ENCODE data around the gene MEIOSIN. TPM values are rescaled to one million over a fixed set of nuclear protein-coding genes. Genes with fewer than 3 reads are reported as not detected.

MEIOSIN gene
- total RNA-seq, 1 donor from 2014 or later = not detected

DNA sequence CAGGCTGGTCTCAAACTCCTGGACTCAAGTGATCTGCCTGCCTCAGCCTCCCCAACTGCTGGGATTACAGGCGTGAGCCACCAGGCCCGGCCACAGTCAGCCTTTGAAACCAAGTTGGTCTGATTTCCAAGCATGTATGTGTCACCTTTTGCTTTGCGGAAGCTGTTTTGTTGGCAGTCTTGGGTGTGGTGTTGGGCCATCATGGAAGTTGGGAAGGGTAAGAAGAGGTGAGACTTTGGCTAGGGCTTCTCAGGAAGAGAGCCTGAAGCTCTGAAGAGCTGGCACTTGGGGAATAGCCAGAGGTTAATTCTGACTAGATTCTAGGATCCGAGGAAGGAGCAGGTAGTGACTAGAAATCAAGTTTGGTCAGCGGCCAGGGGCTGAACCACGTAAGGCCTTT lies 79.1 kb downstream of the MEIOSIN start:
- Mint-ChIP-seq H3K36me3 (ENCODE audit: low read depth) (no peaks in the 10 kb centered on the region), H3K27me3 (ENCODE audit: insufficient read depth) (no peaks in the 10 kb centered on the region), H3K9me3 (no peaks in the 10 kb centered on the region), H3K27ac (no peak overlapping the region), H3K4me1 (ENCODE audit: low read depth) (peaks cover 7% of the 10 kb centered on the region), H3K4me3 (no peak overlapping the region)
- intact Hi-C loops (cut with micrococcal nuclease) = no loop called here
- DNase-seq (ENCODE audit: low spot score) = no peak

Other genes with a start within 250 kb of the MEIOSIN start
- 3.0 and 4.1 TPM in 2 replicates for gene RTN2, start 236.4 kb upstream of the MEIOSIN start, total RNA-seq
- gene PPM1N, start 235.0 kb upstream of the MEIOSIN start, total RNA-seq = 1.0 and 1.3 TPM in 2 replicates
- gene VASP, start 226.0 kb upstream of the MEIOSIN start, total RNA-seq = 234 and 235 TPM in 2 replicates
- 12.1 and 16.2 TPM in 2 replicates for gene OPA3, start 148.6 kb upstream of the MEIOSIN start, total RNA-seq
- gene GPR4, start 131.2 kb upstream of the MEIOSIN start, total RNA-seq = not detected in 2 replicates
- gene EML2, start 94.0 kb upstream of the MEIOSIN start, total RNA-seq = 148 and 152 TPM in 2 replicates
- gene GIPR, start 65.2 kb upstream of the MEIOSIN start, total RNA-seq = 4.3 and 6.1 TPM in 2 replicates
- 757 and 760 TPM in 2 replicates for gene SNRPD2, start 41.5 kb upstream of the MEIOSIN start, total RNA-seq
- 13.7 and 18.0 TPM in 2 replicates for gene QPCTL, start 40.8 kb upstream of the MEIOSIN start, total RNA-seq
- gene FBXO46, start 2.5 kb upstream of the MEIOSIN start, total RNA-seq = 35.1 and 35.4 TPM in 2 replicates
- gene SIX5, start 35.8 kb downstream of the MEIOSIN start, total RNA-seq = 3.7 and 5.6 TPM in 2 replicates
- gene DMPK, start 49.1 kb downstream of the MEIOSIN start, total RNA-seq = 22.8 and 23.9 TPM in 2 replicates
- gene DMWD, start 59.4 kb downstream of the MEIOSIN start, total RNA-seq = 50.0 and 55.8 TPM in 2 replicates
- gene RSPH6A, start 81.9 kb downstream of the MEIOSIN start, total RNA-seq = 0.29 and 0.59 TPM in 2 replicates
- 118 and 120 TPM in 2 replicates for gene SYMPK, start 129.7 kb downstream of the MEIOSIN start, total RNA-seq
- gene FOXA3, start 130.9 kb downstream of the MEIOSIN start, total RNA-seq = 0.27 and 0.34 TPM in 2 replicates
- 20.9 and 21.5 TPM in 2 replicates for gene IRF2BP1, start 152.7 kb downstream of the MEIOSIN start, total RNA-seq
- 6.9 and 7.2 TPM in 2 replicates for gene MYPOP, start 169.2 kb downstream of the MEIOSIN start, total RNA-seq
- not detected in 2 replicates for gene NANOS2, start 181.3 kb downstream of the MEIOSIN start, total RNA-seq
- not detected in 2 replicates for gene NOVA2, start 240.4 kb downstream of the MEIOSIN start, total RNA-seq

All from activated T-helper 1 cell treated with anti-CD3 and anti-CD28 coated beads, Interleukin-12 subunit alpha, Interleukin-12 subunit beta, Interleukin-2, Interleukin-4 antibody, amounts not matched to agents 30 ng/mL and 10 ng/mL and 1 ng/mL, durations not matched to agents 14 hours and 24 hours and 36 hours (primary cell).